Prostate gland (tissue), 2 donors: ENCODE measurements around the gene ATP12A. TPM values are rescaled to one million over a fixed set of nuclear protein-coding genes. Genes with fewer than 3 reads are reported as not detected.

Experiments
- DNase-seq: peaks from one replicate; pipeline ENCODE4 v3.0.0-alpha.2; 2019; ENCODE audit warnings: low spot score
- H3K27ac ChIP-seq, 2 donors: fragments of 200-600 bp; sonication (generic); 2 replicates each; pipeline ENCODE4 v1.5.1; 2017 to 2019
- H3K27me3 ChIP-seq: fragments of 200-600 bp; sonication (generic); replicated peaks from 2 replicates; pipeline ENCODE4 v1.5.1; 2019; ENCODE audit not compliant: insufficient read depth
- H3K36me3 ChIP-seq, 2 donors: fragments of 200-600 bp; sonication (generic); 1 replicate in 1 of 2; 2 replicates in 1 of 2; pipeline versions ENCODE4 v1.5.1 to v1.8.1; 2017 to 2019
- H3K4me1 ChIP-seq: fragments of 200-600 bp; sonication (generic); replicated peaks from 2 replicates; pipeline ENCODE4 v1.5.1; 2019
- H3K4me3 ChIP-seq, 2 donors: fragments of 200-600 bp; sonication (generic); 2 replicates each; pipeline ENCODE4 v1.5.1; 2017 to 2019
- H3K9me3 ChIP-seq: fragments of 200-600 bp; sonication (generic); 2 replicates; pipeline ENCODE4 v1.5.1; 2017
- POLR2A ChIP-seq: fragments of 450-650 bp; IDR thresholded peaks from one replicate; pipeline ENCODE4 v1.6.1; 2016; ENCODE audit warnings: antibody characterized with exemption, mild to moderate bottlenecking
- POLR2AphosphoS5 ChIP-seq: sonication (generic); formaldehyde crosslinking; IDR thresholded peaks from one replicate; pipeline ENCODE4 v1.6.1; 2017; ENCODE audit warnings: antibody characterized with exemption
- WGBS: methylation state at CpG from one replicate; pipeline ENCODE4 v1.1.5; 2018; 5-methylcytosine and 5-hydroxymethylcytosine counted together
- intact Hi-C: fragments of 100-400 bp; cut with DNase I; formaldehyde crosslinking; loops from one replicate; pipeline ENCODE4 v1.14.2; 2022
- total RNA-seq, 2 donors: library from RNA; depleted of rRNA; stranded (reverse); fragments of >200 nt; gene quantifications; one replicate each; pipeline ENCODE4 v1.1.0, GENCODE V29; 2016
- TF ChIP-seq, protein P1 (sequence below), 4 experiments: fragments of 200-600 bp in 2 of 4; fragments of 450-650 bp in 2 of 4; sonication (generic) in 2 of 4; IDR thresholded peaks; 1 replicate in 3 of 4; 2 replicates in 1 of 4; pipeline ENCODE4 v1.5.1; 2016 to 2019; ENCODE audit warnings: antibody characterized with exemption in 4 of 4, mild to moderate bottlenecking in 2 of 4, moderate library complexity in 2 of 4

Gene ATP12A
- total RNA-seq, 2 donors from 2014 or later, result 0.09 to 0.91 TPM

DNA sequence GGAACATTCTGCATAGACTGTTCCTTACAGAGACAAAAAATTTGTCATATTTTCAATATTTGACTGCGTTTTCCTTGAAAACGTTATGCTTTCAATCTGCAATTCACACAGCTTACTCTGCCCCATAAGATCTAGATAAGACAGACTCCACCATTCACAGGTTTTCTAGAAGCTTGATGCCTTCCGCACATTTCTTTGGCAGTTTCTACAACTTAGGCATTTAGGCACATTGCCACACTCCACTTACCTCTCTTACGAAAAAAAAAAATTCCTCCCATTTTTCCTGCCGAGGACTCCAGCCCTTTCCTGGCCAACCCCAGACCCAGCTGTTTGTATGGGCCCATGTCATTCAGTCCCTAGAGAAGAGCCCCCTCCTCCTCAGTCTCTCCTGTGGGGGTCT, 11.2 kb downstream of the ATP12A start:
- Histone ChIP-seq H3K27ac (no peak overlapping the region), H3K4me1 (no peaks in the 10 kb centered on the region), H3K36me3 (no peaks in the 10 kb centered on the region), H3K4me3 (no peak overlapping the region), H3K27me3 (no peaks in the 10 kb centered on the region), H3K9me3 (no peaks in the 10 kb centered on the region)
- no peak for DNase-seq
- TF ChIP-seq POLR2A (no peak), POLR2AphosphoS5 (no peak)
- TF ChIP-seq, protein P1, sequence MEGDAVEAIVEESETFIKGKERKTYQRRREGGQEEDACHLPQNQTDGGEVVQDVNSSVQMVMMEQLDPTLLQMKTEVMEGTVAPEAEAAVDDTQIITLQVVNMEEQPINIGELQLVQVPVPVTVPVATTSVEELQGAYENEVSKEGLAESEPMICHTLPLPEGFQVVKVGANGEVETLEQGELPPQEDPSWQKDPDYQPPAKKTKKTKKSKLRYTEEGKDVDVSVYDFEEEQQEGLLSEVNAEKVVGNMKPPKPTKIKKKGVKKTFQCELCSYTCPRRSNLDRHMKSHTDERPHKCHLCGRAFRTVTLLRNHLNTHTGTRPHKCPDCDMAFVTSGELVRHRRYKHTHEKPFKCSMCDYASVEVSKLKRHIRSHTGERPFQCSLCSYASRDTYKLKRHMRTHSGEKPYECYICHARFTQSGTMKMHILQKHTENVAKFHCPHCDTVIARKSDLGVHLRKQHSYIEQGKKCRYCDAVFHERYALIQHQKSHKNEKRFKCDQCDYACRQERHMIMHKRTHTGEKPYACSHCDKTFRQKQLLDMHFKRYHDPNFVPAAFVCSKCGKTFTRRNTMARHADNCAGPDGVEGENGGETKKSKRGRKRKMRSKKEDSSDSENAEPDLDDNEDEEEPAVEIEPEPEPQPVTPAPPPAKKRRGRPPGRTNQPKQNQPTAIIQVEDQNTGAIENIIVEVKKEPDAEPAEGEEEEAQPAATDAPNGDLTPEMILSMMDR (IDR thresholded peaks at IDR 0.05), result no peak
- WGBS, result 74% methylated on average over 5 of the region's 5 CpGs
- intact Hi-C loops, result no loop called here

DNA sequence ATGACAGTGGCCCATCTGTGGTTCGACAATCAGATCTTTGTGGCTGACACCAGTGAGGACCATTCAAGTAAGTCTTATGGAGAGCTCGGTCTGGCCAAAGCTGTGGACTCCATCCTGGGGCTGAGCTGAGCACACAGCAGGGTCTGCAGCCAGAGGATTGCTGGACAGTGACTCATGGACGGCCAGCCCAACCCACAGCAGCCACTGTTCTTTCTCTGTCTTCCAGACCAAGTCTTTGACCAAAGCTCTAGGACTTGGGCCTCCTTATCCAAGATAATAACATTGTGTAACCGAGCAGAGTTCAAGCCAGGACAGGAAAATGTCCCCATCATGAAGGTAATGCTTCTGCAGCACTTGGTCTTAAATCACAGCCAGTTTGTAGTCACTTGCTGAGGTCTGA, 12.4 kb downstream of the ATP12A start:
- Histone ChIP-seq H3K36me3 (no peaks in the 10 kb centered on the region), H3K27ac (no peak overlapping the region), H3K27me3 (no peaks in the 10 kb centered on the region), H3K4me3 (no peak overlapping the region), H3K4me1 (no peaks in the 10 kb centered on the region), H3K9me3 (no peaks in the 10 kb centered on the region)
- WGBS, result 62% methylated on average over 4 of the region's 4 CpGs
- no peak for DNase-seq
- intact Hi-C loops, result no loop called here
- TF ChIP-seq POLR2A, result no peak
- TF ChIP-seq, protein P1 (IDR thresholded peaks at IDR 0.05), result no peak
- TF ChIP-seq POLR2AphosphoS5, result no peak

DNA sequence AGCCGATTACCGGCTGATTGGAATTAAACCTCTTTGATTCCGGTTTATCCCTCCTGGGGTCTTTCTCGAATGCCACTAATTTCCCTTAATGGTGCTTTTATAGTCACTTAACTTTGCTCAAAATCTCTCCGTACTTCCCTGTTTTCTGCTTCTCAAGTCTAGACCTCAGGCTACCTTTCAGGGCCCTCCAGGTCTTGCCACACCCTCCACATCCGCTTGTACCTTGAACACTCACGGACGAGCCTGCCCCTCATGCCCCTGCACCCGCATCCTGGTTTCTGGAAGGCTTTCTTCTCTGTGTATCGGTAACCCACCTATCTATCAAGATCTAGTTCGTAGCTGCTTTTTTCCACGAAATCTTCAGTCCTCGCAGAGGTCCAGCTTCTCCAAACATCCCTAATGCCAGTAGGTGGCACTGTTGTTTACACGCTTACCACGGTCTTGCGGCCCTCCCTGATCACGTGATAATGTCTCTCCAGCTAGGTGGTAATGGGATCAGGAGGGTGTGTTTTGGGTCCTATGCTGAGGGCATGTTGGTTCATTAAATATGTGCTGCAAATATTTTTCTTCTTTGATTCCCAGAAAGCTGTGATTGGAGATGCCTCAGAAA, 13.8 kb downstream of the ATP12A start:
- no peaks in the 10 kb centered on the region for H3K27me3 ChIP-seq
- 31% methylated on average over 17 of the region's 17 CpGs for WGBS
- TF ChIP-seq POLR2A (no peak), POLR2AphosphoS5 (peak; percentile 57)
- TF ChIP-seq, protein P1 (IDR thresholded peaks at IDR 0.05), result peak; percentile 35 to 72 (median 68)
- H3K4me3 ChIP-seq, result no peak overlapping the region
- no peaks in the 10 kb centered on the region for H3K9me3 ChIP-seq
- intact Hi-C loops, result no loop called here
- no peaks in the 10 kb centered on the region for H3K36me3 ChIP-seq
- H3K27ac ChIP-seq, result no peak overlapping the region
- H3K4me1 ChIP-seq, result no peaks in the 10 kb centered on the region
- DNase-seq, result peak; percentile 53

DNA sequence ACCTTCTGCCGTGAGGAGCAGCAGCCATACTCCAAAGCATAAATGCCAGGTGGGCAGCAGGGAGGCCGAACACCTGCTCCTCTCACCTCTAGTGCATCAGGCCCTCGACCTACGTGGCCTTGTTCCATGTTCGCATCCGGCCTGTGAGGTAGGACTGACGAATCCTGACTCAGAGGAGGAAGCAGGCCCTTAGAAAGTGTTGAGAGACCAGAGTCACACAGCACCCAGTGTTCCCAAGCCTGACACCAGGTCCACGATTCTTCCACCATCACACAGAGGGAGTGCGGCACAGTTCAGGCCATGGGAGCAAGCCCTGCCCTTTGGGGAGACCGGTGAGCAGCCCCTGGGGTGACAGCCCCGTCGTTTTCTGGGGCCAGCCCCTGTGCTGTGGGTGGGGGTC, 14.7 kb downstream of the ATP12A start:
- H3K27me3 ChIP-seq, result no peaks in the 10 kb centered on the region
- 91% methylated on average over 12 of the region's 12 CpGs for WGBS
- H3K27ac ChIP-seq, result no peak overlapping the region
- no peaks in the 10 kb centered on the region for H3K36me3 ChIP-seq
- intact Hi-C loops, result no loop called here
- H3K4me1 ChIP-seq, result no peaks in the 10 kb centered on the region
- no peak for TF ChIP-seq POLR2AphosphoS5
- no peak for TF ChIP-seq POLR2A
- TF ChIP-seq, protein P1 (IDR thresholded peaks at IDR 0.05), result no peak
- DNase-seq, result no peak
- no peaks in the 10 kb centered on the region for H3K9me3 ChIP-seq
- H3K4me3 ChIP-seq, result no peak overlapping the region

DNA sequence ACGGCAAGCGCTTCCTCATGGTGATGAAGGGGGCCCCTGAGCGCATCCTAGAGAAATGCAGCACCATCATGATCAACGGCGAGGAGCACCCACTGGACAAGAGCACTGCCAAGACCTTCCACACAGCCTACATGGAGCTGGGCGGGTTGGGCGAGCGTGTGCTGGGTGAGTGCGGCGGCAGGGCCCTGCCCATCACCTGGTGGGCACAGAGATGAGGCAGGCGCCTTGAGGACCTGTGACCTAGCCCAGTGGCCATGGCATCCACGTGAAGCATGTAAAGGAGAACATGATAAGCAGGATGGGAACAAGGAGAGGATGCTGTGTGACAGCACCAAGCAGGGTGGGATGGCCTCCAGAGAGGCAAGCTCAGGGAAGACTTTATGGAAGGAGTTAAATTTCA, 18.5 kb downstream of the ATP12A start:
- WGBS, result 94% methylated on average over 12 of the region's 12 CpGs
- intact Hi-C loops, result no loop called here
- TF ChIP-seq POLR2A (no peak), POLR2AphosphoS5 (no peak)
- TF ChIP-seq, protein P1 (IDR thresholded peaks at IDR 0.05), result no peak
- no peaks in the 10 kb centered on the region for H3K27me3 ChIP-seq
- H3K4me3 ChIP-seq, result no peak overlapping the region
- H3K36me3 ChIP-seq, result no peaks in the 10 kb centered on the region
- DNase-seq, result no peak
- no peak overlapping the region for H3K27ac ChIP-seq
- H3K9me3 ChIP-seq, result no peaks in the 10 kb centered on the region
- no peaks in the 10 kb centered on the region for H3K4me1 ChIP-seq
